UCSD-AML1 (cell line): ENCODE measurements around the gene EFEMP2.

ENCODE experiments used
- DNase-seq: peaks from one replicate; lab custom pipeline; 2025; ENCODE audit not compliant: unreplicated experiment; lab: John Stamatoyannopoulos, UW

The EFEMP2 gene

GRCh38 chr11:65829459-65829858 is 43.1 kb downstream of the EFEMP2 start:
- no peak for DNase-seq

GRCh38 chr11:65826984-65827735 is 45.4 kb downstream of the EFEMP2 start:
- no peak for DNase-seq

- DNase-seq, result no peak
These were observed 49.6 kb downstream of the EFEMP2 start for GRCh38 chr11:65822776-65823528.

- no peak for DNase-seq
These were observed 51.5 kb downstream of the EFEMP2 start for GRCh38 chr11:65821107-65821506.

GRCh38 chr11:65817835-65818680 is 54.5 kb downstream of the EFEMP2 start:
- DNase-seq, result peak; percentile 91

- no peak for DNase-seq
These were observed 55.2 kb downstream of the EFEMP2 start for GRCh38 chr11:65817312-65817834.

GRCh38 chr11:65816696-65817095 is 55.9 kb downstream of the EFEMP2 start:
- no peak for DNase-seq
